GM12878 (cell line): ENCODE data around the gene SAP25. TPM values are rescaled to one million over a fixed set of nuclear protein-coding genes. Genes with fewer than 3 reads are reported as not detected.

Experiments used
- BMI1 ChIP-seq: fragments of 450-650 bp; IDR thresholded peaks from 2 replicates; pipeline ENCODE4 v1.6.1; 2016; ENCODE audit warnings: mild to moderate bottlenecking, moderate library complexity, borderline replicate concordance
- EP300 ChIP-seq, 2 experiments: fragments of 150-350 bp in 1 of 2; IDR thresholded peaks; 2 replicates each; pipeline ENCODE4 v1.6.1; 2011 to 2012; ENCODE audit warnings: low read depth in 2 of 2, low read length in 2 of 2, borderline replicate concordance in 1 of 2, improper control_type of control experiment in 1 of 2, inconsistent platforms in 1 of 2; ENCODE audit not compliant: control insufficient read depth in 1 of 2
- HCFC1 ChIP-seq: fragments of 150-350 bp; IDR thresholded peaks from 2 replicates; pipeline ENCODE4 v1.6.1; 2014; ENCODE audit warnings: low read length
- IKZF1 ChIP-seq: fragments of 450-650 bp; conservative IDR thresholded peaks from 2 replicates; pipeline ENCODE4 v1.6.1; 2017; ENCODE audit warnings: antibody characterized with exemption, mild to moderate bottlenecking
- MYB ChIP-seq: fragments of 150-350 bp; IDR thresholded peaks from 2 replicates; pipeline ENCODE4 v1.6.1; 2014; ENCODE audit warnings: mild to moderate bottlenecking, low read depth, low read length, borderline replicate concordance
- NFIC ChIP-seq: IDR thresholded peaks from 2 replicates; pipeline ENCODE4 v1.6.1; 2012; ENCODE audit warnings: low read depth, mild to moderate bottlenecking, inconsistent platforms, low read length, moderate library complexity
- PAX5 ChIP-seq: IDR thresholded peaks from 2 replicates; pipeline ENCODE4 v1.6.1; 2011; ENCODE audit warnings: low read depth, low read length, borderline replicate concordance
- POLR2AphosphoS2 ChIP-seq: IDR thresholded peaks from 2 replicates; pipeline ENCODE4 v1.6.1; 2011; ENCODE audit warnings: low read depth, mild to moderate bottlenecking, low read length, improper control_type of control experiment, moderate library complexity
- SIX5 ChIP-seq: IDR thresholded peaks from 2 replicates; pipeline ENCODE4 v1.6.1; 2011; ENCODE audit warnings: mild to moderate bottlenecking, low read depth, low read length, moderate library complexity; ENCODE audit not compliant: severe bottlenecking
- polyA plus RNA-seq, 11 experiments: library from polyadenylated mRNA; depleted of rRNA in 4 of 11; unstranded in 6 of 11; stranded (reverse) in 5 of 11; fragments of >200 nt; fragmentation: Nextera tagmentation in 4 of 11; fragmentation: Illumina TruSeq in 1 of 11; extraction: Ambion mirVana in 4 of 11; extraction: Trizol in 1 of 11; gene quantifications; 1 replicate in 1 of 11; 2 replicates in 10 of 11; pipeline versions ENCODE4 v1.2.1 to v1.2.3, GENCODE V29; 2011 to 2016; ENCODE audit warnings: inconsistent platforms in 2 of 11, missing spikeins in 2 of 11, low read depth in 1 of 11
- total RNA-seq, 4 experiments: library from RNA; depleted of rRNA in 3 of 4; stranded (reverse); fragments of >200 nt in 3 of 4; fragmentation: Illumina TruSeq in 1 of 4; extraction: Trizol in 1 of 4; gene quantifications; 2 replicates each; pipeline versions ENCODE4 v1.2.1 to v1.2.3, GENCODE V29; 2013 to 2021
- TF ChIP-seq, protein P1 (sequence below): fragments of 450-650 bp; IDR thresholded peaks from 2 replicates; pipeline ENCODE4 v1.6.1; 2017; ENCODE audit warnings: mild to moderate bottlenecking, moderate library complexity
- TF ChIP-seq, protein P2 (sequence below): fragments of 450-650 bp; conservative IDR thresholded peaks from 2 replicates; pipeline ENCODE4 v1.6.1; 2017; ENCODE audit warnings: mild to moderate bottlenecking, moderate library complexity
- TF ChIP-seq, protein P3 (sequence below): fragments of 450-650 bp; IDR thresholded peaks from 2 replicates; pipeline ENCODE4 v1.6.1; 2017; ENCODE audit warnings: low read depth, mild to moderate bottlenecking, moderate library complexity
- TF ChIP-seq, protein P4 (sequence below): IDR thresholded peaks from 2 replicates; pipeline ENCODE4 v1.6.1; 2012; ENCODE audit warnings: low read depth, low read length, improper control_type of control experiment
- TF ChIP-seq, protein P5 (sequence below): fragments of 450-650 bp; IDR thresholded peaks from 2 replicates; pipeline ENCODE4 v1.6.1; 2016; ENCODE audit warnings: mild to moderate bottlenecking

SAP25 gene
- total and polyA plus RNA-seq, 10 of the 15 experiments (the other 5 are each of a cell fraction or from before 2014, with no cell fraction given): 0.14 to 8.6 (median 1.1) TPM

DNA sequence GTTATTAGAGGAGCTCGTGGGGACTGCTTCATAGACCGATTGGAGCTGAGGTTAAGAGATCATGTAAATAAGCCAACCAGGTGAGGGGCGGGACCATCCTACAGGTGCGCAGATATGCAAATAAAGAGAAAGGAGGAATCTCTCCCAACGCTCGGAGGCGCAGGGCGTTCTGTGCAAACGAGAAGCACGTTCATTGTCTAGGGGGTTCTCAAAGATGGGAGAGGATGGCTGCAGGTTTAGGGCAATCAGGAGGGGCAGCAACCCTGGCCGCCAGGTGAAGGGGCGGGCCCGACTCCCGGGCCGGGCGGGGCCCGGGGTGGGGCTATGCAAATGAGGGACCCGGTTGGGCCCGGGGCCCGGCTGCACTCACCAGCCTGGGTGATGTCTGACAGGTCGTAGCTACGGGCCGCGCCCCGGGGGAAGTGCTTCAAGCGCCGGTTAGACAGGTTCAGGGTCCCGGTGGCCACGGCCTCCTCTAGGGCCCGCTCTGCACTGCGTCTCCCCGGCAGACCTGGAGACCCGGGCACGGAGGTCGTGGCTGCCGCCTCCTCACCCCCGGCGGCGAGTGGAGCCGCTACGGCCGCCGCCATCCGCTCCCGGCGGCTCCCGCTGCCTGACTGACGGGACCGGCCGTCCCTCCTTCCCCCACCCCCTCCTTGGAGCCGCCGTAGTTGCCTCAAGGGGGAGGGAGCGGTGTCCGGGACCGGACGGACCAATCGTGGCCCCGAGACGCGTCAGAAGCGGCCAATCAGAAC is 12.0 kb upstream of the SAP25 start, which contains the start of gene LRCH4 (continued):
- TF ChIP-seq, protein P1, sequence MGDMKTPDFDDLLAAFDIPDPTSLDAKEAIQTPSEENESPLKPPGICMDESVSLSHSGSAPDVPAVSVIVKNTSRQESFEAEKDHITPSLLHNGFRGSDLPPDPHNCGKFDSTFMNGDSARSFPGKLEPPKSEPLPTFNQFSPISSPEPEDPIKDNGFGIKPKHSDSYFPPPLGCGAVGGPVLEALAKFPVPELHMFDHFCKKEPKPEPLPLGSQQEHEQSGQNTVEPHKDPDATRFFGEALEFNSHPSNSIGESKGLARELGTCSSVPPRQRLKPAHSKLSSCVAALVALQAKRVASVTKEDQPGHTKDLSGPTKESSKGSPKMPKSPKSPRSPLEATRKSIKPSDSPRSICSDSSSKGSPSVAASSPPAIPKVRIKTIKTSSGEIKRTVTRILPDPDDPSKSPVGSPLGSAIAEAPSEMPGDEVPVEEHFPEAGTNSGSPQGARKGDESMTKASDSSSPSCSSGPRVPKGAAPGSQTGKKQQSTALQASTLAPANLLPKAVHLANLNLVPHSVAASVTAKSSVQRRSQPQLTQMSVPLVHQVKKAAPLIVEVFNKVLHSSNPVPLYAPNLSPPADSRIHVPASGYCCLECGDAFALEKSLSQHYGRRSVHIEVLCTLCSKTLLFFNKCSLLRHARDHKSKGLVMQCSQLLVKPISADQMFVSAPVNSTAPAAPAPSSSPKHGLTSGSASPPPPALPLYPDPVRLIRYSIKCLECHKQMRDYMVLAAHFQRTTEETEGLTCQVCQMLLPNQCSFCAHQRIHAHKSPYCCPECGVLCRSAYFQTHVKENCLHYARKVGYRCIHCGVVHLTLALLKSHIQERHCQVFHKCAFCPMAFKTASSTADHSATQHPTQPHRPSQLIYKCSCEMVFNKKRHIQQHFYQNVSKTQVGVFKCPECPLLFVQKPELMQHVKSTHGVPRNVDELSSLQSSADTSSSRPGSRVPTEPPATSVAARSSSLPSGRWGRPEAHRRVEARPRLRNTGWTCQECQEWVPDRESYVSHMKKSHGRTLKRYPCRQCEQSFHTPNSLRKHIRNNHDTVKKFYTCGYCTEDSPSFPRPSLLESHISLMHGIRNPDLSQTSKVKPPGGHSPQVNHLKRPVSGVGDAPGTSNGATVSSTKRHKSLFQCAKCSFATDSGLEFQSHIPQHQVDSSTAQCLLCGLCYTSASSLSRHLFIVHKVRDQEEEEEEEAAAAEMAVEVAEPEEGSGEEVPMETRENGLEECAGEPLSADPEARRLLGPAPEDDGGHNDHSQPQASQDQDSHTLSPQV: no peak
- TF ChIP-seq, protein P2, sequence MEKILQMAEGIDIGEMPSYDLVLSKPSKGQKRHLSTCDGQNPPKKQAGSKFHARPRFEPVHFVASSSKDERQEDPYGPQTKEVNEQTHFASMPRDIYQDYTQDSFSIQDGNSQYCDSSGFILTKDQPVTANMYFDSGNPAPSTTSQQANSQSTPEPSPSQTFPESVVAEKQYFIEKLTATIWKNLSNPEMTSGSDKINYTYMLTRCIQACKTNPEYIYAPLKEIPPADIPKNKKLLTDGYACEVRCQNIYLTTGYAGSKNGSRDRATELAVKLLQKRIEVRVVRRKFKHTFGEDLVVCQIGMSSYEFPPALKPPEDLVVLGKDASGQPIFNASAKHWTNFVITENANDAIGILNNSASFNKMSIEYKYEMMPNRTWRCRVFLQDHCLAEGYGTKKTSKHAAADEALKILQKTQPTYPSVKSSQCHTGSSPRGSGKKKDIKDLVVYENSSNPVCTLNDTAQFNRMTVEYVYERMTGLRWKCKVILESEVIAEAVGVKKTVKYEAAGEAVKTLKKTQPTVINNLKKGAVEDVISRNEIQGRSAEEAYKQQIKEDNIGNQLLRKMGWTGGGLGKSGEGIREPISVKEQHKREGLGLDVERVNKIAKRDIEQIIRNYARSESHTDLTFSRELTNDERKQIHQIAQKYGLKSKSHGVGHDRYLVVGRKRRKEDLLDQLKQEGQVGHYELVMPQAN: peak; percentile 92
- TF ChIP-seq, protein P3, sequence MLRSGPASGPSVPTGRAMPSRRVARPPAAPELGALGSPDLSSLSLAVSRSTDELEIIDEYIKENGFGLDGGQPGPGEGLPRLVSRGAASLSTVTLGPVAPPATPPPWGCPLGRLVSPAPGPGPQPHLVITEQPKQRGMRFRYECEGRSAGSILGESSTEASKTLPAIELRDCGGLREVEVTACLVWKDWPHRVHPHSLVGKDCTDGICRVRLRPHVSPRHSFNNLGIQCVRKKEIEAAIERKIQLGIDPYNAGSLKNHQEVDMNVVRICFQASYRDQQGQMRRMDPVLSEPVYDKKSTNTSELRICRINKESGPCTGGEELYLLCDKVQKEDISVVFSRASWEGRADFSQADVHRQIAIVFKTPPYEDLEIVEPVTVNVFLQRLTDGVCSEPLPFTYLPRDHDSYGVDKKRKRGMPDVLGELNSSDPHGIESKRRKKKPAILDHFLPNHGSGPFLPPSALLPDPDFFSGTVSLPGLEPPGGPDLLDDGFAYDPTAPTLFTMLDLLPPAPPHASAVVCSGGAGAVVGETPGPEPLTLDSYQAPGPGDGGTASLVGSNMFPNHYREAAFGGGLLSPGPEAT: peak; percentile 85
- peak in 1 of 2 experiments; percentile 52; a peak in 1 of 4 replicates for TF ChIP-seq EP300 (IDR thresholded peaks at IDR 0.05; ENCODE audit: borderline replicate concordance in 1 of 2, control insufficient read depth in 1 of 2, low read depth in 2 of 2, low read length in 2 of 2)
- TF ChIP-seq, protein P4, sequence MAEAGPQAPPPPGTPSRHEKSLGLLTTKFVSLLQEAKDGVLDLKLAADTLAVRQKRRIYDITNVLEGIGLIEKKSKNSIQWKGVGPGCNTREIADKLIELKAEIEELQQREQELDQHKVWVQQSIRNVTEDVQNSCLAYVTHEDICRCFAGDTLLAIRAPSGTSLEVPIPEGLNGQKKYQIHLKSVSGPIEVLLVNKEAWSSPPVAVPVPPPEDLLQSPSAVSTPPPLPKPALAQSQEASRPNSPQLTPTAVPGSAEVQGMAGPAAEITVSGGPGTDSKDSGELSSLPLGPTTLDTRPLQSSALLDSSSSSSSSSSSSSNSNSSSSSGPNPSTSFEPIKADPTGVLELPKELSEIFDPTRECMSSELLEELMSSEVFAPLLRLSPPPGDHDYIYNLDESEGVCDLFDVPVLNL: peak; percentile 16; the same call in 1 of the 2 replicates
- no peak for TF ChIP-seq NFIC
- TF ChIP-seq IKZF1: peak; percentile 79
- TF ChIP-seq BMI1: no peak
- TF ChIP-seq POLR2AphosphoS2: peak; percentile 79; the same call in 1 of the 2 replicates
- peak; percentile 44 for TF ChIP-seq SIX5
- TF ChIP-seq HCFC1: peak; percentile 61
- TF ChIP-seq, protein P5, sequence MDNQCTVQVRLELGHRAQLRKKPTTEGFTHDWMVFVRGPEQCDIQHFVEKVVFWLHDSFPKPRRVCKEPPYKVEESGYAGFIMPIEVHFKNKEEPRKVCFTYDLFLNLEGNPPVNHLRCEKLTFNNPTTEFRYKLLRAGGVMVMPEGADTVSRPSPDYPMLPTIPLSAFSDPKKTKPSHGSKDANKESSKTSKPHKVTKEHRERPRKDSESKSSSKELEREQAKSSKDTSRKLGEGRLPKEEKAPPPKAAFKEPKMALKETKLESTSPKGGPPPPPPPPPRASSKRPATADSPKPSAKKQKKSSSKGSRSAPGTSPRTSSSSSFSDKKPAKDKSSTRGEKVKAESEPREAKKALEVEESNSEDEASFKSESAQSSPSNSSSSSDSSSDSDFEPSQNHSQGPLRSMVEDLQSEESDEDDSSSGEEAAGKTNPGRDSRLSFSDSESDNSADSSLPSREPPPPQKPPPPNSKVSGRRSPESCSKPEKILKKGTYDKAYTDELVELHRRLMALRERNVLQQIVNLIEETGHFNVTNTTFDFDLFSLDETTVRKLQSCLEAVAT: no peak
- TF ChIP-seq MYB: no peak
- TF ChIP-seq PAX5: peak; percentile 33; the same call in 1 of the 2 replicates
